HCT116 (cell line): Measurements from ENCODE around the gene KCNJ4.

ENCODE experiments used
- CTCF ChIP-seq, 3 experiments: fragments of 200-600 bp in 1 of 3; sonication (generic) in 1 of 3; IDR thresholded peaks in 2 of 3; conservative IDR thresholded peaks in 1 of 3; 2 replicates each; pipeline ENCODE4 v1.5.1; 2012 to 2017; ENCODE audit warnings: low read depth in 2 of 3, low read length in 2 of 3, antibody characterized with exemption in 1 of 3, borderline replicate concordance in 1 of 3, control low read depth in 1 of 3, mild to moderate bottlenecking in 1 of 3, mixed read lengths in 1 of 3, mixed run types in 1 of 3, moderate library complexity in 1 of 3; ENCODE audit not compliant: insufficient read depth in 1 of 3
- EZH2phosphoT487 ChIP-seq: fragments of 200-600 bp; IDR thresholded peaks from 2 replicates; pipeline ENCODE4 v1.6.1; 2018; ENCODE audit warnings: antibody characterized with exemption, borderline replicate concordance
- FOSL1 ChIP-seq: IDR thresholded peaks from 2 replicates; pipeline ENCODE4 v1.6.1; 2012; ENCODE audit warnings: low read depth
- POLR2A ChIP-seq: IDR thresholded peaks from 2 replicates; pipeline ENCODE4 v1.7.0; 2011; ENCODE audit warnings: borderline replicate concordance; ENCODE audit not compliant: insufficient read depth, insufficient read length; ENCODE audit errors: extremely low read depth
- POLR2AphosphoS5 ChIP-seq: IDR thresholded peaks from 2 replicates; pipeline ENCODE4 v1.6.1; 2011; ENCODE audit warnings: mild to moderate bottlenecking, low read depth, low read length, moderate library complexity
- SP1 ChIP-seq: IDR thresholded peaks from 2 replicates; pipeline ENCODE4 v1.6.1; 2012; ENCODE audit warnings: low read depth

- TF ChIP-seq CTCF (IDR thresholded peaks at IDR 0.05 in 2 of 3, conservative IDR thresholded peaks at IDR 0.05 in 1 of 3; ENCODE audit: borderline replicate concordance in 1 of 3, insufficient read depth in 1 of 3, low read depth in 2 of 3, low read length in 2 of 3) (peak; percentile 62 to 89 (median 86)), POLR2A (no peak), EZH2phosphoT487 (no peak), SP1 (no peak), POLR2AphosphoS5 (no peak), FOSL1 (no peak)
Observed at GRCh38 chr22:38412435-38413084, 42.4 kb downstream of the KCNJ4 start.
